ENCODE measurements around the gene CARHSP1.
"Not testable (repeated sequence)": the region's sequence is repeated elsewhere in the genome, so short reads cannot be mapped to it uniquely, and the experiment has no call there.

Gene CARHSP1

GRCh38 chr16:8868416-8869211 lies at the start of gene CARHSP1:
Gene CARHSP1 (minus strand): TSS chr16:8869006. CDS start chr16:8859328, 9,678 bp downstream.
- TF ChIP-seq, protein P1, sequence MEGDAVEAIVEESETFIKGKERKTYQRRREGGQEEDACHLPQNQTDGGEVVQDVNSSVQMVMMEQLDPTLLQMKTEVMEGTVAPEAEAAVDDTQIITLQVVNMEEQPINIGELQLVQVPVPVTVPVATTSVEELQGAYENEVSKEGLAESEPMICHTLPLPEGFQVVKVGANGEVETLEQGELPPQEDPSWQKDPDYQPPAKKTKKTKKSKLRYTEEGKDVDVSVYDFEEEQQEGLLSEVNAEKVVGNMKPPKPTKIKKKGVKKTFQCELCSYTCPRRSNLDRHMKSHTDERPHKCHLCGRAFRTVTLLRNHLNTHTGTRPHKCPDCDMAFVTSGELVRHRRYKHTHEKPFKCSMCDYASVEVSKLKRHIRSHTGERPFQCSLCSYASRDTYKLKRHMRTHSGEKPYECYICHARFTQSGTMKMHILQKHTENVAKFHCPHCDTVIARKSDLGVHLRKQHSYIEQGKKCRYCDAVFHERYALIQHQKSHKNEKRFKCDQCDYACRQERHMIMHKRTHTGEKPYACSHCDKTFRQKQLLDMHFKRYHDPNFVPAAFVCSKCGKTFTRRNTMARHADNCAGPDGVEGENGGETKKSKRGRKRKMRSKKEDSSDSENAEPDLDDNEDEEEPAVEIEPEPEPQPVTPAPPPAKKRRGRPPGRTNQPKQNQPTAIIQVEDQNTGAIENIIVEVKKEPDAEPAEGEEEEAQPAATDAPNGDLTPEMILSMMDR (conservative IDR thresholded peaks at IDR 0.05; ENCODE audit: control insufficient read depth, insufficient read depth, low read depth, low read length): no peak
- peak; percentile 84 for DNase-seq (ENCODE audit: low read depth)
- H3K4me3 ChIP-seq (ENCODE audit: control insufficient read depth, low read depth, low read length): peak within 1 kb of the TSS; percentile 72

- not testable (repeated sequence) for DNase-seq (ENCODE audit: low read depth); H3K4me3 ChIP-seq (ENCODE audit: control insufficient read depth, low read depth, low read length)
Measured at GRCh38 chr16:8917336-8917735, 48.5 kb upstream of the CARHSP1 start.

DNA sequence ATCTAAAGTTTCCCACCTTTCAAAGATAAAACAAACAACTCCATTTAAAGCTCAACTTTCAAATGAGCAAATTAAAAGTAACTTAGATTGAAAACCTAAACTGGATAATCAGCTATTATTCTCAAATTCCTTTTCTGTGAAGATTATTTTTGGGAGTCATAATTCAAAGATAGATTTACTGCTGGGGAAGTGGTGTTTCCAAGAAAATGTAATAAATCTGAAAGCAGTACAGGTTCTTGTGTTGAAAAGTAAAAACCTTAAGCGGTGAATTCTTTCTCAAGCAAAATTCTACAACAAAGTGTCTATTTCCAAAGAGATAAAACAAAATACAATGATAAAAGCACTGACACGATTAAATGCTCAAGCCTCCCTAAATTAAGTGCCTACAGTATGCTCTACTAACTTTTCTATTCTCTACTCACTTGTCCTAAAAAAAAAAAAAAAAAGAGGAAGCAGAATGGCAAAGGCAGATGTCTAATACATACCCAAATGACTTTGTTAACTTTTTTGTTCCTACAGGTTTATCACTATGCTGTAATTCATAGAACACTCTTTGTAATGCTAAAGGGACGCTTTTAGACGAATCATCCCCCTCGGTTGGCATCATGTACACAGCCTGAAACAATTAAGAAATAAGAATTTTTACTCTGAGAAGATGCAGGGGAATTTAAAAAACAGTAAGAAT lies 47.9 kb upstream of the CARHSP1 start:
- H3K4me3 ChIP-seq (ENCODE audit: control insufficient read depth, low read depth, low read length): no peak overlapping the region
- TF ChIP-seq, protein P1 (conservative IDR thresholded peaks at IDR 0.05; ENCODE audit: control insufficient read depth, insufficient read depth, low read depth, low read length): no peak
- DNase-seq (ENCODE audit: low read depth): no peak

GRCh38 chr16:8915722-8916301 lies 47.0 kb upstream of the CARHSP1 start:
- TF ChIP-seq, protein P1 (conservative IDR thresholded peaks at IDR 0.05; ENCODE audit: control insufficient read depth, insufficient read depth, low read depth, low read length): no peak
- H3K4me3 ChIP-seq (ENCODE audit: control insufficient read depth, low read depth, low read length): no peak overlapping the region
- no peak for DNase-seq (ENCODE audit: low read depth)

DNA sequence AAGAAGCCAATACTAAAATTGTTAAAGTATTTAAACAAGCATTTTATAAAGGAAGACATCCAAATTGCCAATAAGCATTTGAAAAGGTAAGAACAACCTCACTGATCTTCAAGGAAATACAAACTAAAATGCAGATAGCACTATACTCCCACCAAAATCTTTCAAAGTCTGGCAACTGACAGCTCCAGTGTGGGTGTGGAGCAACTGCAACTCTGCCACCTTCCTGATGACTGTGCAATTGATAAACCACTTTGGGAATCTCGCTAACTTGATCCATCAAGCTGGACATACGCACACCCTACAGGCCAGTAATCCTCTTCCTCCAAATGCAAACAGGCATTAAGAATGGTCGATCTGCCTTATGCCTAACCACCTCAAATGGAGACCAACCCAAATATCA lies 45.3 kb upstream of the CARHSP1 start:
- no peak overlapping the region for H3K4me3 ChIP-seq (ENCODE audit: control insufficient read depth, low read depth, low read length)
- DNase-seq (ENCODE audit: low read depth): no peak
- TF ChIP-seq, protein P1 (conservative IDR thresholded peaks at IDR 0.05; ENCODE audit: control insufficient read depth, insufficient read depth, low read depth, low read length): no peak

GRCh38 chr16:8912793-8913192 lies 44.0 kb upstream of the CARHSP1 start:
- TF ChIP-seq, protein P1 (conservative IDR thresholded peaks at IDR 0.05; ENCODE audit: control insufficient read depth, insufficient read depth, low read depth, low read length): no peak
- no peak overlapping the region for H3K4me3 ChIP-seq (ENCODE audit: control insufficient read depth, low read depth, low read length)
- no peak for DNase-seq (ENCODE audit: low read depth)

DNA sequence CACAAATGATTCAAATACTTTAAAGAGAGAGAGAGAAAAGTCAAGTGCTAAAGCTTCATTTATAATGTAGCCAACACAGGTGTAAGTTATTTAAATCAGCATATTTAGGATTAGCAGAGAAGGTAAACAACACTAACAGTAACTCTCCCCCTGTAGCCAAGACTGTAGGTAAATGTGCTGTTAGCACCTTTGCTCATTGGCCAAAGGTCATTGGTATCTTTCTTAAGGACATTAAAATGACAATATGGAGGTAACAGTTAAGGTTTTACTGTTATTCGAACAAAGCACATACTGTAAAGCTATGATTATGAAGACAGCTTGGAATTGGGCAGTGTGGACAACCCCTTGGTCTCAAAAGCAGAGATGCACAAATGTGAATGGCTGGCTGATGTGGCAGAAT lies 42.0 kb upstream of the CARHSP1 start:
- no peak overlapping the region for H3K4me3 ChIP-seq (ENCODE audit: control insufficient read depth, low read depth, low read length)
- TF ChIP-seq, protein P1 (conservative IDR thresholded peaks at IDR 0.05; ENCODE audit: control insufficient read depth, insufficient read depth, low read depth, low read length): no peak
- DNase-seq (ENCODE audit: low read depth): no peak
